Putamen (tissue), 1 donor: ENCODE results near the gene SNAPIN.
"Not testable (repeated sequence)": the region's sequence is repeated elsewhere in the genome, so short reads cannot be mapped to it uniquely, and the experiment has no call there.

ENCODE experiments used
- DNase-seq: peaks from one replicate; pipeline ENCODE4 v3.0.0-alpha.2; 2016; ENCODE audit warnings: low spot score

SNAPIN gene

DNA sequence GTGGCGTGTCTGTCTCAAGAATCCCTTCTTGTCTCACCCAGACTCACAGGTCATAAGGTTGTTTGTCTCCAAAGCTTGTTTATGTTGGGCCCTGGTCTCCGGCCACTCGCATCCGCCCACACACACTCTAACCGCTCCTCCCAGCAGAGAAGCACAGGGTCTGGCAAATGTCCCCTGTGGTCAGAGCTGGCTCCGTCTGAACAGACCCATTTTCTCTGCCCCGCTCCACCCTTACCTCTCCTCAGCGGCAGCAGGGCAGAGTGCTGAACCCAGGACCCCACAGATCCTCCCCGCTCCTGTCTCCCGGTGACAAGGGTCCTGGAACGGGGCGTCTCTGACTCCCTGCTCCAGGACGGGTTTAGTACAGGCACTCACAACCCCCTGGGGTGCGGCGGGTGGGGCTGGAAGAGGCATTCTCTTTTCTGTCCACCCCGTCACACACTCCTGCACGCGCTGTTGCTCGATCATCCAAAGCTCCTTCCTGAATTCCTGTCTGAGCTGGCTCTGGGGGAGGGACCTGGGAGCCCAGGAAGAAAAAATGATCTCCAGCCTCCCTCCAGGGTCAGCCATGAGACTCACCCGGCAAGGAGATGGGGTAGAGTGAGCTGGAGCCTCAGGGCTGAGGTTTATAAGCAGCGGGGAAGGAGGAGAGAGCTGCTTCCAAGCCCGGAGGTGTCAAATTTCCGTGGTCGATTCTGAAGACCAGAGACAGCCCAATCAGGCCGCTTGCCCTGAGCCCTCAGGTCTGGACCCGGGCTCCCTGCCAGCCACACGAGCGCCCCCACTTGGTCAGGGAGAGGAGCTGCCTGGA lies 31.4 kb upstream of the SNAPIN start, which contains the start of gene S100A13:
S100A13 (minus strand) TSS at position 602 of the 811 bp plus-strand sequence. CDS start 1,033 bp downstream, outside the sequence.
- no peak for DNase-seq

DNA sequence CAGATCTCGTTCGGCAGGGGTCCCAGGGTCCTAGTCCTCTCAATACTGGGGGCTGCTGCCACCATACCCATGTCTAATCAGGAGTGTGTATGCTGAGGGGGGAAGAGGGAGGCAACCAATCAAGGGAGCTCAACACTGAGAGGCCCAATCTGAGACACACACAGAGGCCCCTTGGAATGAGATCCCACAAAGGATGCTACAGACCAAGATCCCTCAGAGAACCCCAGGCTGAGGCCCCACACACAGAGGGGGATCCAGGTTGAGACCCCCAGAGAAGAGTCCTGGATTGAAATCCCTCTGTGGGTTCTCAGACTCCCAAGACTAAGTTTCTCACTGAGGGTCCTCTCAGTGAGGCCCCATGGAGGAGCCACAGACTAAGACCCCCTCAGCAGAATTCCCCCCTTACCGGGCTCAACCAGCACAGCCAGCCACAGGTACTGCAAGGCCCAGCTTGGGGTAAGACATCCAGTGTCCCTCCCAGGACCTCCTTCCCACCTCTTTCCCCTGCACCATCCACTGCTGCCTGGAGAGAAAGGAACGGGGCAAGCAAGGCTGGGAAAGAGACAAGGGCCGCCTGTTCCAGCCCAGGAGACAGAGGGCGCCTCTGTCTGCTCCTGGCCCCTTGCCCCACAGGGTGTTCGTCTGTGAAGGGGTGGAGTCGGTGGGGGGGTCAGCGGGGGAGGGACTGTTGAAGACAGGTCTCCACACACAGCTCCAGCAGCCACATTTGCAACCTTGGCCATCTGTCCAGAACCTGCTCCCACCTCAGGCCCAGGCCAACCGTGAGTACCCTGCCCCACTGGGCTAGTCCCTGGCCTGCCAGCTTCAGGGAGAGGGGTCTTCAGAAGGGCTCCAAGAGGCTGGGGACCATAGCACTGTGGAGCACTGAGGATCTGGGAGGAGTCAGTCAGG lies 30.5 kb upstream of the SNAPIN start, which contains the start of gene S100A1:
S100A1 (plus strand) TSS at position 720 of the 912 bp plus-strand sequence. CDS start 2,088 bp downstream, outside the sequence.
- DNase-seq, result peak; percentile 82

- no peak for DNase-seq
Measured at GRCh38 chr1:153628638-153629342, 29.7 kb upstream of the SNAPIN start.

DNA sequence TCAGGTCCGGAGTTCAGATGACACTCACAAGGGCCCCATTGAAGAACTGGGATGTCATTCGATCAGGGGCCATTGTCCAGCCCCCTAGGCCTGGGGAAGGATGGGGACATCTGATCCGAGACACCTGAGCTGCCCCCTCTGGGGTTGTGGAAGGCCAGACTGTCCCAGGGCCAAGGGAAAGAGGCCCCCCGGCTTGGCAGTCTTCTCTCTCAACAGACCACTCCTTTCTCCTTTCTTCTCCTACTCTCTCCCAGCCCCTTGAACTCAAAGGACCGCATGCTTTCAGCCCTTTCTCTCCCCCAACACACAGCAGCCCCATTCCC lies 29.2 kb upstream of the SNAPIN start:
- no peak for DNase-seq

DNA sequence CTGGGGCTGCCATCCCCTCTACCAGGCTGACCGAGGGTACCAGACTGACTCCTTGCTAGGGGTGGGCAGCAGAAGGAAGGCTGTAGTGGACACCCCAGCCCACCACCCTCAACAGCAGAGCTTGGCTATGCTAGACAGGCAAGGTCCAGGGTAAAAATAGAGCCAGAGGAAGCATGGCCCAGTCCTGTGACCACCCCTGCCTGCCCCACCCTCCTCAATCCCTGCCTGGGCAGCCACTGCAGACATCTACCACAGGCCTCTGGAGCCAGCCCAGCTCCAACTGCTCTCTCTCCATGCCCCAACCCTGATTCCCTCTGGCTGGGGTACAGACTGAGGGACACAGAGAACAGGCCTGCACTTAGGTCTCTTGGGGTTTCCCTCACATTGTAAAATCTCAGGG lies 28.5 kb upstream of the SNAPIN start:
- no peak for DNase-seq

DNA sequence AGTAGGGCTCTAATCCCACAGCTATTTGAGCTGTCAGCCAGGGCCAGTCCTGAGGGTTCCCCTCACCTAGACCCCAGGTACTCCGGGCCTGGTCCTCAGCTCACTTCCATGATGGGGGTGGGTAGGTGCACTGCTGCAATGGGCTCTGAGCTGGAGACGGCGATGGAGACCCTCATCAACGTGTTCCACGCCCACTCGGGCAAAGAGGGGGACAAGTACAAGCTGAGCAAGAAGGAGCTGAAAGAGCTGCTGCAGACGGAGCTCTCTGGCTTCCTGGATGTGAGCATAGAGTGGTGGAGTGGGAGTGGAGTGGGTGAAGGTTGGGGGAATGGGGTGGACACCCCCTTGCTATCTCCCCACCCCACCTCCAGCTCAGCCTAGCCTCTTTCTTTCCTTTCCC lies 28.1 kb upstream of the SNAPIN start:
- DNase-seq, result no peak

DNA sequence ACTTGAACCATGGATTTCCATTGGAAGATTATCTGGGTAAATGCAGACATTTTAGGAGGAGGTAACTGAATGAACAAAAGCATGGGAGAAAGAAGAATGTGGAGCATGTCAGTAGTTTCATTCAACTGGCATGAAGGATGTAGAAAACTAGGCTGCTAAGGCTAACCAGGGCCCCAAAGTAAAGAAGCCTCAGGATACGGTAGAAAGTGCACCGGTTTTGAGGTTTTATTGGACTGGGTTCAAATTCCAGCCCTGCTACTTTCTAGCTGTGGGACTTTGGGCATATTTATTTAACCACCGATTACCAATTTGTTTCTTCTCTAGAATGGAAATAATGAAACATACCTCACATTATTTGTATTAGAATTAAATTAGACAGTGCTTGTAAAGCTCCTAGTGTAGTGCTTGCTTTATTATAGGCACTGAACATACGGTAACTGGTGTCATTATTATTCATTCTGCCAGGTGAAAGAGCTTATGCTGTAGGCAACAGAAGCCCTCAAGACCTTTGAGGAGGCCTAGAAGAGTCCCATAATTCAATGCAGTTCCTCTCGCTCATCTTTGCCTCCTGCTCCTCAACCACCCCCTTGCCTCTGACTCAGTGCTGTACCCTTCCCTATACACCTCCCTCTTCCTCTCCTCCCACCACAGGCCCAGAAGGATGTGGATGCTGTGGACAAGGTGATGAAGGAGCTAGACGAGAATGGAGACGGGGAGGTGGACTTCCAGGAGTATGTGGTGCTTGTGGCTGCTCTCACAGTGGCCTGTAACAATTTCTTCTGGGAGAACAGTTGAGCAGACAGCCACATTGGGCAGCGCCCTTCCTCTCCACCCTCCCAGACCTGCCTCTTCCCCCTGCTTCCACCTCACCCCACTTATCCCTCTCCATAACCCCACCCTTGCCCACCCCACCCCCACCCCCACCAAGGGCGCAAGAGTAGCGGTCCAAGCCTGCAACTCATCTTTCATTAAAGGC lies 27.2 kb upstream of the SNAPIN start:
- no peak for DNase-seq

- no peak for DNase-seq
Measured at GRCh38 chr1:153633161-153633753, 25.2 kb upstream of the SNAPIN start.

GRCh38 chr1:153633754-153634665 lies 24.5 kb upstream of the SNAPIN start, which contains the start of gene CHTOP:
Gene CHTOP (plus strand): TSS chr1:153634066. CDS start chr1:153636589, 2,523 bp downstream.
- peak; percentile 99 for DNase-seq

GRCh38 chr1:153635872-153636271 lies 22.6 kb upstream of the SNAPIN start:
- DNase-seq, result no peak

DNA sequence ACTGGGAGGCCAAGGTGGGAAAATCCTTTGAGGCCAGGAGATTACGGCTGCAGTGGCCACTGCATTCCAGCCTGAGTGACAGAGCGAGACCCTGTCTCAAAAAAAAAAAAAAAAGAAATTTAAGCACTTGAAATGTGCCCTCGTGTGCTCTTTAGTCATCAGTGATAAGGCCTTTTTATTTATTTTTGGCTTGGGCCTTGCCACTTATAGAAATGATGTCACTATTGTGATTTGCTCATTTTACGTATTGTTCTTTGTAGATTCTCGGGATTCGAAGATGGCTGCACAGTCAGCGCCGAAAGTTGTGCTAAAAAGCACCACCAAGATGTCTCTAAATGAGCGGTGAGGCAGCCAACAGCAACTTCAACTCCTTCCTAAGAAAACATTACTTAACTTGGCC lies 22.2 kb upstream of the SNAPIN start:
- DNase-seq, result no peak

GRCh38 chr1:153638261-153638660 lies 20.2 kb upstream of the SNAPIN start:
- no peak for DNase-seq

DNA sequence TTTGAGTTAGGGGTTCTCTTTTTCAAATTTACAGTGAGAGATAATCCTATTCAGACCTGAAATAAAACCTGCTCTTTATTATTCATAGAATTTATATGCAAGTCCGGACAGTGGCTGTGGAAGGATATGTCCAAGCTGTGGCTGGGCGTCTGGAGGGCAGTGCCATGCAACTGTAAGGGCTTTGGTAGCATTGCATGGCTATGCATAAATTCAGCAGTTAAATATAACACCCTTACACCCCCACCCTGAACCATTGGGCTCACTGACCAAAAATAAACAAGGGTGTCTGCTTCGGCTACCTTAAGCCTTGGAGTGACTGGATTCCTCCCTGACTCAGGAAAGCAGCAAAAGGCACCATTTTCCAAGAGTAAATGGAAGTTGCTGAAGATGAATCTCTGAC lies 19.2 kb upstream of the SNAPIN start:
- no peak for DNase-seq

DNA sequence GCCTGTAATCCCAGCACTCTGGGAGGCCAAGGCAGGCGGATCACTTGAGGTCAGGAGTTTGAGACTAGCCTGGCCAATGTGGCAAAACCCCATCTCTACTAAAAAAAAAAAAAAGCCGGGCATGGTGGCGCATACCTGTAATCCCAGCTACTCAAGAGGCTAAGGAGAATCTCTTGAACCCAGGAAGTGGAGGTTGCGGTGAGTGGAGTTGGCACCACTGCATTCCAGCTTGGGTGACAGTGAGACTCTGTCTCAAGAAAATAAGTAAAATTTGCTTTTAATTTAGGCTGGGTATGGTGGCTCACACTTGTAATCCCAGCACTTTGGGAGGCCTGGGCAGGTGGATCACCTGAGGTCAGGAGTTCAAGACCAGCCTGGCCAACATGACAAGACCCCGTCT lies 18.3 kb upstream of the SNAPIN start:
- not testable (repeated sequence) for DNase-seq

DNA sequence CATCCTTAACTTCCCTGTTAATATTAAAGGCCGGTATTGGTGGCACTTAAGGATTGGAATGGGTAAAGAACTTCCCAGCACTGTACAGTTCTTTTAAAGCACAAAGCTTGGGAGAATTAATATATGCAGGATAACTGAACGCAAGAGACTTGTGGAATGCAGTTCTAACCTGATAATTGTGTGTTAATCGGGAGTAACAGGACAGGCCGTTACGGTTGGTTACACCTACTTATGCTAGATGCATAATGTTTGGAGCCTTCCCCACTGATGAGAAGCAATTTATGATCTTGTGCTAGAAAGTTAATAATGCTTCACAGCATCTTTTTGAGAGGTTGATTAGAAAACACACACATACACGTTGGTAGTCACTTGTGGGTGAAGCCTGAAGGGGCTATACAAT lies 17.6 kb upstream of the SNAPIN start:
- DNase-seq, result no peak

DNA sequence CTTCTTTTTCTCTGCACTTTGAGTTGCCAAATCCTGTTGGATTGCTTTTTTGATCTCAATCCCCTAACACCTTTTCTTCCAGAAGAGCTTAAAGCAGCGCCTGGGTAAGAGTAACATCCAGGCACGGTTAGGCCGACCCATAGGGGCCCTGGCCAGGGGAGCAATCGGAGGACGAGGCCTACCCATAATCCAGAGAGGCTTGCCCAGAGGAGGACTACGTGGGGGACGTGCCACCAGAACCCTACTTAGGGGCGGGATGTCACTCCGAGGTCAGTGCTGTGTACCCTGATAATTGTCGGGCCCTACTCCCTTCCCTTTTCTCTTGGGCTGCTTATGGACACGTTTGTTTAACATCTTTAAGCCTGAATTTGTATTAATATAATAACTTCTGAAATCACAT lies 16.3 kb upstream of the SNAPIN start:
- DNase-seq, result no peak

DNA sequence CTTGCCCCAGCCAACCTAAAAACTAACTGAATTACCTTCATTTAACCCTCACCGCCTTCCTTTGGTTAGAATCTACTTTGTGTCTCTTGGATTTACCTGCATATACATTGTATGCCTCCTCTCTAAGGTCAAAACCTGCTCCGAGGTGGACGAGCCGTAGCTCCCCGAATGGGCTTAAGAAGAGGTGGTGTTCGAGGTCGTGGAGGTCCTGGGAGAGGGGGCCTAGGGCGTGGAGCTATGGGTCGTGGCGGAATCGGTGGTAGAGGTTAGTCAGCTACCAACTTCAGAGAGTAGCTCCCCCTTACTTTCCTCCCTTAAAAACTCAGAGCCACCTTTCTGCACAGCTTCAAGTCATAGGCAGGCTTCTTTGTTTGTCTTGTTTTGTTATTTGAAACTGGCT lies 15.4 kb upstream of the SNAPIN start:
- DNase-seq, result no peak

GRCh38 chr1:153643816-153644215 lies 14.7 kb upstream of the SNAPIN start:
- no peak for DNase-seq

DNA sequence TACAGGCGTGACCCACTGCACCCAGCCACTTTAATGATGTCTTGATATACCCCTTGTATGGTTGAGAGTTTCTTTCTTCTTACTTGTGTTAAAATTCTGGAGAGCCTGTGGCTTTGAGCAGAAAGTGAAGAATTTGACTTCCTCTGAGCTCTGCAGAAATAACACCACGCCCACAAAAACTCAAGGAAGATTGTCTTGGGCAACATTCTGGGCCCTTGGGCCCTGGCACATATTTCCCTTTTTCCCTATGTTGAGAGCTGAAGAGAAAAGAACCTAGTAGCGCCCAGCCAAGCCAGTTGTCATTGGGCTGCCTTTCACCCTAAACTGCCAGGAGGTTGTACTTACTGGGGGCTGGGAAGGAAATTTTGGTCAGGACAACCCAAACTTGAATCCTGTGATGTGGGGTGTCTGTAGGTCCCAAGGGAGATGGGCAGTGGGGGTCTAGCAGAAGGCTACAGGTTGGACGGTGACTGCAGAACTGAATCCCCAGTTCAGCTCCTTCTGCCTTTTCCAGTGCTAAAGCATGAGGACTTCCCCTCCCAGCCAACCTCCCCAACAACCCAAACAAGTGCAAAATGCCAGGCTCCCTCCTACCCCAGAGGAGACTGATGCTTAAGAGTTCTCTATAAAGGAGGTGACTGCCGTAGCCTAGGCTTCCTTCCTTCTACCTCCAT lies 11.7 kb upstream of the SNAPIN start:
- no peak for DNase-seq
